EL (cell line): ENCODE measurements around the gene MRPL36.
A peak's percentile ranks its signal among the peaks of the same experiment; 100 is the strongest.

Source experiments
- DNase-seq: peaks from one replicate; pipeline ENCODE4 v3.0.0-alpha.2; 2016

MRPL36 gene

DNA sequence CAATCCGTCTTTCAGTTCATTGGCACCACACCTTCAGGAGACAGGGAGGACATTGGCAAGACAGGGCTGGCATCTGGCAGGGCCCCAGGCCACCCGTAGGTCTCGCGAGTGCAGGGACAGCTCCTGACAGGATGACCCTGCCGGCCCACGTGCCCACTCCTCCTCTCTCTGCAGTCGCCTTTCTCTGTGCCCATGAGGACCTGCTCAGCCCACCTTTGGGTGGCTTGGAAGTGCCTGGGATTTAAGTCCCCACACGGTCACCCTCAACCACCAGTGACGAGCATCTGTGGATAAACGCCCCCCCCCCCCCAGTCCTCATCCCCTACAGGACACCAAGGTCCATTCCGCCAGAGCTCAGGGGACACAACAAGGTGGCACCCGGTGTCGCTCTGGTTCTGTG, 4.1 kb downstream of the MRPL36 start:
- no peak for DNase-seq

DNA sequence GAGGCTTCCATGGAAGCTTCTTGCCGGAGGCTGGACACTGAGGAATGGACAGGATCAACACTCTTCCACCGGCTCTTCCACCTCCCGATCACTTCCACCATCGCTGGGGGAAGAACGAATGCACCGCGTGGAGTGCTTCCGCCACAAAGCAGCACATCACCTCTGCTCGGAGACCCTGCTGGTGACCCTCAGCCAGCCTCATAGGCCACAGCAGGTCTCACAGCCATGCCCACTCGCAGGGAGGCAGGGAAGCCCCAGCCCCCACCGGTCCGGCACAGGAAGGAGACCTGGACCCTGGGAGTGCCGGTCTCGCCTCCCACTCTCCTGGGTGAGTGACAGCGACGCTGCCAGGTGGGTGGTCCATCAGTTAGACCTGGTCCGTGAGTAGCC, 4.7 kb downstream of the MRPL36 start:
- DNase-seq: no peak

- peak; percentile 94 for DNase-seq
These were observed 5.4 kb downstream of the MRPL36 start for GRCh38 chr5:1793966-1794900.

DNA sequence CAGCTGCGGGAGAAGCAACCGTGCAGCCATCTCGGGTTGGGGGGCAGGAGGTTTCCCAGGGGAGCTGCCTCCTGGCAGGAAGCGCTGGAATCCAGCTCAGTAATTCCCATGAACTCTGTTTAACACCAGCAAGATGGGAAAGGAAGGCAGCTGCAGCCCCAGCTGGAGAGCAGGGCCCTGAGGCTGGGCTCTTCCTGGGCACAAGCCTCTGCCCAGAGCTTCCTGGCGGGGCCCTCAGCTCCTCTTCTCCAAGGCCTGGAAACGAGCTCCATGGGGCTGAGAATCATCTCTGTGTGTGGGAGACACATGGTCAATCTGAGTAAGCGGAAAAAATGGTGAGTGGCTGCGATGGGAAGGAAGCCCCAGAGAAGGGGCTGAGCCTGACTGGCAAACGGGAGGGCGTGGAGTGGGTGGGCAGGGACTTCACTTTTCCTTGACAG, 6.3 kb downstream of the MRPL36 start:
- peak; percentile 19 for DNase-seq

GRCh38 chr5:1792842-1793266, 6.8 kb downstream of the MRPL36 start:
- peak; percentile 90 for DNase-seq

- DNase-seq: no peak
These were observed 8.5 kb downstream of the MRPL36 start for GRCh38 chr5:1791176-1791575.

GRCh38 chr5:1789834-1790471, 9.7 kb downstream of the MRPL36 start:
- peak; percentile 84 for DNase-seq

- DNase-seq: peak; percentile 87
These were observed 10.2 kb downstream of the MRPL36 start for GRCh38 chr5:1789438-1789833.

DNA sequence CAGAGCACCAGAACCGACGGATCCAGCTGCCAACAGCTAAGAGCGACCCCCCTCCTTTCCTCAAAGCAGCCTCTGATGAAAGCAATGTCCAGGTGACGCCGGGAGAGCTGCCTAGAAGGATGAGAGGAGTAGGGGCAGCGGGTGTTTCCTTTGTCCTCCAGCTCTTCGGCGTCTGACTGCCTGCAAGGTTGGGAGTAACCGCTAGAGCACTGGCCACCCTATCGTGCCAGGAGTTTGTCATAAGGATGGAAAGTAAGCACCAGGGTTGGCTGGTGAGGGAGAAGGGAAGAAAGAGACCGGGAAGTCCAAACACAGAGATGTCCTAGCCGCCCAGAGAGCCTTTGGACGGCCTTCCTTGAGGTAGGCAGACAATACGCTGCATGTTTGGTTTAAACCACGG, 10.8 kb downstream of the MRPL36 start:
- no peak for DNase-seq

DNA sequence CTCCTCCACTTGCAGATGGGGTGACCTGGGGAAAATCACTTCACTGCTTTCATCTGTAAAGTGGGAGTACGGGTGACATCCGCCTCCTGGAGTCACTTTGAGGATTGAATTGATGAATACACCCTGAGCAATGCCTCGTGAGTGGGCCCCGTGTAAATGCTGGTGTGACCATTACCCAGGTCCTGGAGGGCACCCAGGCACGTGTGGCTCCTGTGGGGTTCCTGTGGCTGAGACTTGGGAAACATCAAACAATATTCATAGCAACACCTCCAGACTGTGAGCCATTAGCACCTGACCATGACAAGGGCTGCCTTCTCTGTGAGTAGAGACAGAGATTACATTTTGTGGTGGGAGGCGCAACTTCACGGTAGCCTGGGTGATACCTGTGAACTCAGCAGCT, 11.4 kb downstream of the MRPL36 start:
- no peak for DNase-seq

GRCh38 chr5:1787472-1788047, 12.1 kb downstream of the MRPL36 start:
- no peak for DNase-seq

GRCh38 chr5:1786621-1787471, 12.8 kb downstream of the MRPL36 start:
- no peak for DNase-seq

GRCh38 chr5:1785984-1786383, 13.7 kb downstream of the MRPL36 start:
- DNase-seq: no peak

GRCh38 chr5:1785062-1785461, 14.6 kb downstream of the MRPL36 start:
- no peak for DNase-seq

GRCh38 chr5:1784197-1785050, 15.2 kb downstream of the MRPL36 start:
- no peak for DNase-seq

GRCh38 chr5:1783216-1783554, 16.5 kb downstream of the MRPL36 start:
- DNase-seq: no peak

DNA sequence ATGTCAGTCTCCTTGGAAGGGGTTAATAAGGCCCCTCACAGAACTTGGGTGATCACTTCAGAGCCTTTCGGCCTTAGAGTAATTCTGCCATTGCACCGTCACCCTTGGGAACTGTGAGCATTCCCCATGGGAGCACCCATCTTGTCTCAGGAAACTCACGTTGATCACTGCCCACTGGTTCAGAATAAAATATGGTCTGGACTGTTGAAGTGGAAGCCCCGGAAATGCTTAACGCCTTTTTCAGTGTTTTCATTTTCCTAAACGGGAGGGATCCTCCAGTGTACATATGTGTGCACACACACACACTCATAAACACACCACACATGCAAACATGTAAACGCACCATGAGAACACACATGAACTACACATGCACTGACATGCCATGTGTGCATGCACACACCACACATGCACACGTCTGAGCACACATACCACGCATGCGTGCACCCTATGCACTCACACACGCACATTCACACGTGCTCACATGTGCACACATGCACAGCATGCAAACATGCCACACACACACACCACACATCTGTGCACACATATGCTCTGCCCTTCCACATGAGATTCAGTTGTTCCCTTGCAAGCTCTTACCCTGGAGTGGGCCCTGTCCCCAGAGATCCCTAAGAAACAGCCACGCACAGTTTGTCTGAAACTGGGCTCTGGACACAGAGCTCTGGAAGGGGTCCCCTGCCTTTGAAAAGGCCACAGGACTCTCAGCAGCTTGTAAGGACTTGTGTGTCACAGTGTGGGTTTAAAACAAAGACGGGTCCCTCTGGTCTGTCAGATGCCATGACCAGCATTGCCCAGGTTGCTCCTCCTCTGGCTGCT, 17.0 kb downstream of the MRPL36 start:
- DNase-seq: no peak

GRCh38 chr5:1781726-1782384, 17.8 kb downstream of the MRPL36 start:
- no peak for DNase-seq

- DNase-seq: no peak
These were observed 18.5 kb downstream of the MRPL36 start for GRCh38 chr5:1781107-1781506.

- DNase-seq: no peak
These were observed 19.1 kb downstream of the MRPL36 start for GRCh38 chr5:1780614-1780930.
